Suprapubic skin (tissue), 4 donors: ENCODE results near the gene CCM2L. TPM values are rescaled to one million over a fixed set of nuclear protein-coding genes. Genes with fewer than 3 reads are reported as not detected.

Experiments
- DNase-seq, 2 donors: peaks; one replicate each; pipeline ENCODE4 v3.0.0-alpha.2; 2019; ENCODE audit warnings: low spot score in 2 of 2
- H3K27ac ChIP-seq: fragments of 200-600 bp; sonication (generic); one replicate; pipeline ENCODE4 v1.5.1; 2019
- H3K27me3 ChIP-seq: fragments of 200-600 bp; sonication (generic); one replicate; pipeline ENCODE4 v1.5.1; 2019
- H3K36me3 ChIP-seq: fragments of 200-600 bp; sonication (generic); one replicate; pipeline ENCODE4 v1.5.1; 2019
- H3K4me1 ChIP-seq: fragments of 200-600 bp; sonication (generic); one replicate; pipeline ENCODE4 v1.5.1; 2019
- H3K4me3 ChIP-seq: fragments of 200-600 bp; sonication (generic); one replicate; pipeline ENCODE4 v1.5.1; 2019; ENCODE audit warnings: mild to moderate bottlenecking
- H3K9me3 ChIP-seq: fragments of 200-600 bp; sonication (generic); one replicate; pipeline ENCODE4 v1.5.1; 2019
- CTCF ChIP-seq, 2 donors: fragments of 200-600 bp in 1 of 2; fragments of 450-650 bp in 1 of 2; sonication (generic) in 1 of 2; IDR thresholded peaks; one replicate each; pipeline ENCODE4 v1.5.1; 2016 to 2019; ENCODE audit warnings: antibody characterized with exemption in 2 of 2, mild to moderate bottlenecking in 1 of 2, moderate library complexity in 1 of 2
- EP300 ChIP-seq: sonication (generic); formaldehyde crosslinking; IDR thresholded peaks from one replicate; pipeline ENCODE4 v1.6.1; 2017; ENCODE audit warnings: antibody characterized with exemption
- POLR2A ChIP-seq, 2 donors: fragments of 450-650 bp; IDR thresholded peaks; one replicate each; pipeline ENCODE4 v1.6.1; 2017; ENCODE audit warnings: antibody characterized with exemption in 2 of 2, mild to moderate bottlenecking in 2 of 2, moderate library complexity in 2 of 2
- POLR2AphosphoS5 ChIP-seq, 3 donors: sonication (generic); formaldehyde crosslinking; IDR thresholded peaks; one replicate each; pipeline ENCODE4 v1.6.1; 2017; ENCODE audit warnings: antibody characterized with exemption in 3 of 3
- WGBS: methylation state at CpG from one replicate; pipeline ENCODE4 v1.1.5; 2018; 5-methylcytosine and 5-hydroxymethylcytosine counted together
- total RNA-seq, 4 donors: library from RNA; depleted of rRNA; stranded (reverse); fragments of >200 nt; gene quantifications; one replicate each; pipeline ENCODE4 v1.1.0, GENCODE V29; 2016

Gene CCM2L
- total RNA-seq, 4 donors from 2014 or later = 0.62 to 3.4 (median 1.4) TPM

- Histone ChIP-seq H3K4me3 (no peak overlapping the region), H3K27me3 (peaks cover 7% of the 10 kb centered on the region), H3K9me3 (no peaks in the 10 kb centered on the region), H3K4me1 (no peaks in the 10 kb centered on the region), H3K27ac (no peak overlapping the region), H3K36me3 (no peaks in the 10 kb centered on the region)
- 60% methylated on average over 8 of the region's 8 CpGs for WGBS
- no peak for DNase-seq
- TF ChIP-seq CTCF (IDR thresholded peaks at IDR 0.05) (no peak), EP300 (no peak), POLR2A (IDR thresholded peaks at IDR 0.05) (no peak), POLR2AphosphoS5 (IDR thresholded peaks at IDR 0.05) (no peak)
Observed at GRCh38 chr20:32079655-32080109, 69.4 kb downstream of the CCM2L start.

DNA sequence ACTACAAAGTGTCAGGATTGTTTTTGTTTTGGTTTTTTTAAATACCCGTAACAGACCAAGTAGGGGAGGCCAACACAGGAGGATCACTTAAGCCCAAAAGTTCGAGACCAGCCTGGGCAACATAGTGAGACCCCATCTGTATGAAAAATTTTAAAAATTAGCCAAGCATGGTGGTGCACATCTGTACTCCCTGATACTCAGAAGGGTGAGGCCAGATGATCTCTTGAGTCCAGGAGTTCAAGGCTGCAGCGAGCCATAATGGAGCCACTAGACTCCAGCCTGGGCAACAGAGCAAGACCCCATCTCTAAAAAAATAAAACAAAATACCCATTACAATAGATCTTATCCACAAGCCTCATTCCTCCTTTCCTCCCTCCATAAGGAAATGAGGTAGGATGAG lies 70.5 kb downstream of the CCM2L start:
- WGBS = 60% methylated on average over 3 of the region's 3 CpGs
- TF ChIP-seq POLR2AphosphoS5 (IDR thresholded peaks at IDR 0.05) = no peak
- TF ChIP-seq CTCF (IDR thresholded peaks at IDR 0.05) = no peak
- no peak for TF ChIP-seq POLR2A (IDR thresholded peaks at IDR 0.05)
- TF ChIP-seq EP300 = no peak
- no peaks in the 10 kb centered on the region for H3K36me3 ChIP-seq

More for the DNA sequence above, 70.5 kb downstream of the CCM2L start:
- H3K27ac ChIP-seq = no peak overlapping the region
- DNase-seq = no peak
- H3K4me1 ChIP-seq = no peaks in the 10 kb centered on the region
- H3K4me3 ChIP-seq = no peak overlapping the region
- peaks cover 7% of the 10 kb centered on the region for H3K27me3 ChIP-seq
- no peaks in the 10 kb centered on the region for H3K9me3 ChIP-seq

Other genes starting within 250 kb of the CCM2L start
- not detected for gene MYLK2, start 191.1 kb upstream of the CCM2L start, total RNA-seq
- gene FOXS1, start 164.8 kb upstream of the CCM2L start, total RNA-seq = not detected
- gene DUSP15, start 139.9 kb upstream of the CCM2L start, total RNA-seq = 1 to 10 TPM in 3 of 4 donors, not detected in 1; 1.1 to 2.4 (median 1.1) TPM
- under 1 TPM in 2 of 4 donors, not detected in 2; 0.49 to 0.68 TPM for gene TTLL9, start 139.8 kb upstream of the CCM2L start, total RNA-seq
- 10 to 100 TPM in 1 of 4 donors, 1 to 10 TPM in 3; 5.1 to 12.3 (median 7.8) TPM for gene PDRG1, start 58.4 kb upstream of the CCM2L start, total RNA-seq
- not detected for gene XKR7, start 42.3 kb upstream of the CCM2L start, total RNA-seq
- gene HCK, start 41.8 kb downstream of the CCM2L start, total RNA-seq = 1 to 10 TPM; 5.0 to 10.0 (median 6.6) TPM
- 10 to 100 TPM; 45.5 to 54.9 (median 51.6) TPM for gene TM9SF4, start 99.3 kb downstream of the CCM2L start, total RNA-seq
- 10 to 100 TPM; 13.0 to 28.8 (median 20.4) TPM for gene PLAGL2, start 197.3 kb downstream of the CCM2L start, total RNA-seq
- 10 to 100 TPM; 19.0 to 36.4 (median 24.1) TPM for gene POFUT1, start 197.4 kb downstream of the CCM2L start, total RNA-seq